Ishikawa (cell line): ENCODE data around the gene ADAMTSL1.

Source experiments
- CEBPB ChIP-seq: IDR thresholded peaks from 2 replicates; pipeline ENCODE4 v1.6.1; 2012
- CREB1 ChIP-seq: IDR thresholded peaks from 2 replicates; pipeline ENCODE4 v1.6.1; 2012; ENCODE audit warnings: low read depth
- EGR1 ChIP-seq: IDR thresholded peaks from 2 replicates; pipeline ENCODE4 v1.6.1; 2012
- EP300 ChIP-seq: IDR thresholded peaks from 2 replicates; pipeline ENCODE4 v1.6.1; 2012; ENCODE audit warnings: borderline replicate concordance
- FOXM1 ChIP-seq: IDR thresholded peaks from 2 replicates; pipeline ENCODE4 v1.6.1; 2012; ENCODE audit warnings: low read depth, borderline replicate concordance
- NFIC ChIP-seq: IDR thresholded peaks from 2 replicates; pipeline ENCODE4 v1.6.1; 2012
- RAD21 ChIP-seq: IDR thresholded peaks from 2 replicates; pipeline ENCODE4 v1.6.1; 2012; ENCODE audit warnings: low read depth
- REST ChIP-seq: IDR thresholded peaks from 2 replicates; pipeline ENCODE4 v1.6.1; 2012; ENCODE audit warnings: low read depth, mild to moderate bottlenecking
- TAF1 ChIP-seq: IDR thresholded peaks from 2 replicates; pipeline ENCODE4 v1.6.1; 2012; ENCODE audit warnings: low read depth, mild to moderate bottlenecking
- TCF12 ChIP-seq: IDR thresholded peaks from 2 replicates; pipeline ENCODE4 v1.6.1; 2012; ENCODE audit warnings: low read depth
- TEAD4 ChIP-seq: IDR thresholded peaks from 2 replicates; pipeline ENCODE4 v1.6.1; 2012
- USF1 ChIP-seq: IDR thresholded peaks from 2 replicates; pipeline ENCODE4 v1.6.1; 2012
- YY1 ChIP-seq: IDR thresholded peaks from 2 replicates; pipeline ENCODE4 v1.6.1; 2012; ENCODE audit warnings: low read depth
- ZBTB7A ChIP-seq: IDR thresholded peaks from 2 replicates; pipeline ENCODE4 v1.6.1; 2012; ENCODE audit warnings: low read depth
- TF ChIP-seq, protein P1 (sequence below): IDR thresholded peaks from 2 replicates; pipeline ENCODE4 v1.6.1; 2012

ADAMTSL1 gene

DNA sequence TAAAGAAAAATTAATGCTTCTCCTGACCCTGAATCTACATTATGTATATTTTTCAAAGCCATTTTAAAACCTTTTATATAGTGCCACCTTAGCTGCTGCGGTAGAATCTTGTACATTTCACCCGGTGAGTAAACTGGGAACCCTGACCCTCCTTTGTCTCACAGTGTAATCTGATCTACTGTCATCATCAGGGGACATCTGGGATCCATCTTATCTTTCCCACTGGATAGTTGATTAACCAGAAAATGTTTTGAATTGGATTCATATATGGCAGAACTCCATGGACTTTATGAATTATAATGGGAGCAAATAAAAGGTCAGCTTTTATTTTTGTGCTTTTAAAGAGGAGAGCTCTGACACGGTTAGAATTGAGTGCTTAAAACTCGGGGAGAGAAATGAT is 95.0 kb downstream of the ADAMTSL1 start:
- TF ChIP-seq FOXM1 = no peak
- TF ChIP-seq TEAD4 = no peak
- no peak for TF ChIP-seq CEBPB
- TF ChIP-seq, protein P1, sequence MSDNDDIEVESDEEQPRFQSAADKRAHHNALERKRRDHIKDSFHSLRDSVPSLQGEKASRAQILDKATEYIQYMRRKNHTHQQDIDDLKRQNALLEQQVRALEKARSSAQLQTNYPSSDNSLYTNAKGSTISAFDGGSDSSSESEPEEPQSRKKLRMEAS = no peak
- TF ChIP-seq CREB1 = no peak
- no peak for TF ChIP-seq USF1
- no peak for TF ChIP-seq ZBTB7A
- TF ChIP-seq NFIC = no peak
- no peak for TF ChIP-seq RAD21
- no peak for TF ChIP-seq EP300
- TF ChIP-seq YY1 = no peak
- no peak for TF ChIP-seq REST
- TF ChIP-seq TCF12 = no peak
- no peak for TF ChIP-seq EGR1
- no peak for TF ChIP-seq TAF1

- no peak for TF ChIP-seq YY1
- no peak for TF ChIP-seq TAF1
- TF ChIP-seq CREB1 = no peak
- TF ChIP-seq FOXM1 = no peak
- TF ChIP-seq TEAD4 = no peak
- no peak for TF ChIP-seq CEBPB
- no peak for TF ChIP-seq RAD21
- TF ChIP-seq REST = no peak
- TF ChIP-seq TCF12 = no peak
- TF ChIP-seq EGR1 = no peak
- TF ChIP-seq, protein P1 = no peak
These were observed 96.1 kb downstream of the ADAMTSL1 start for GRCh38 chr9:18569941-18570630.

DNA sequence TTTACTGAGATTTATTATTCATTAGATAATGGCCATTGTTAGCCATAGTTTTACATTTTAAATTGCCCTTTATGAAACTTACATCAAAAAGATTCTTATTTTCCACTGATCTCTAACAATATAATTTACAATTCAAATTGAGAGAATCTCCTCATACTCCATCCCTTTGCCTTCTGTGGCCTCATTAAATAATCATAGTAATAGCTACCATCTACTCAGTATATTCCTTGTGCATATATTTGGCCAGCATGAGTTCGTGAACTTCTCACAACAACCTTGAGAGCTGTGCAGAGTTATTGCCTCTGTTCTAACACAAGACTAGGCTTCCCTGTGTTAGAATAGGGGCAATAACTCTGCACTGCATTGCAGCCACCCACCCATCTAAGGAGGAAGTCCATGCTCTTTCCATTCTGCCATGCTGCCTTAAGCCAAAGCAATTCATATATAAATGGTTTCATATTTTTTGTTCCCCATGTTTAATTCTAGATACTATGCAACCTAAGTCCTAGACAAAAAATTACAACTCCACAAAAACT is 99.1 kb downstream of the ADAMTSL1 start:
- TF ChIP-seq TCF12 (no peak), EP300 (no peak), CEBPB (no peak), ZBTB7A (no peak), CREB1 (no peak), USF1 (no peak), NFIC (no peak), RAD21 (no peak), TAF1 (no peak), FOXM1 (no peak)

DNA sequence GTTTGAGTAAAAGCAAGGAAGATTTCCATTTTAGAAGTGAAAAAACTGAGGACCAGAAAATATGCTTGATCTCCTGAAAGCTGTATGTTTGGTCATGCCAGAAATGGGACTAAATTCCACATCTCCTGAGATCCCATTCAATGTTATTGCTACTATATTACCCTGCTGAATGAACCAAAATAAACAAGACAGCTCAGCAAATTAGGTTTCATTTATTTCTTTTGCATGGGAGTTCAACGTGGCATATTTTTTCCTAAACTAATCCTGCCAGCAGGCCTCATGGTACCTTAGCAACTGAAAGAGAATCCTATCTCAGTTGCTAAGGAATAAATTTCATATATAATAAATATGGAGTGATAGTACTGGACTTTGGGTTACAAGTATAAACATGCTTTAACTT is 101.7 kb downstream of the ADAMTSL1 start:
- TF ChIP-seq CEBPB (no peak), USF1 (no peak), TAF1 (no peak), EP300 (no peak), REST (no peak), TCF12 (no peak), YY1 (no peak), NFIC (no peak), RAD21 (no peak), ZBTB7A (no peak), TEAD4 (no peak), EGR1 (no peak), FOXM1 (no peak), CREB1 (no peak)
- TF ChIP-seq, protein P1 = no peak
